Smooth muscle cell of bladder (primary cell): Measurements from ENCODE around the gene PLAAT5. TPM values are rescaled to one million over a fixed set of nuclear protein-coding genes. Genes with fewer than 3 reads are reported as not detected.

ENCODE experiments used
- total RNA-seq: library from RNA; depleted of rRNA; stranded (reverse); fragments of >200 nt; gene quantifications from 2 replicates; pipeline ENCODE4 v1.2.3, GENCODE V29; 2014

Gene PLAAT5, protein sequence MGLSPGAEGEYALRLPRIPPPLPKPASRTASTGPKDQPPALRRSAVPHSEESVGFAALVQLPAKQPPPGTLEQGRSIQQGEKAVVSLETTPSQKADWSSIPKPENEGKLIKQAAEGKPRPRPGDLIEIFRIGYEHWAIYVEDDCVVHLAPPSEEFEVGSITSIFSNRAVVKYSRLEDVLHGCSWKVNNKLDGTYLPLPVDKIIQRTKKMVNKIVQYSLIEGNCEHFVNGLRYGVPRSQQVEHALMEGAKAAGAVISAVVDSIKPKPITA
- 0.09 and 0.14 TPM in 2 replicates for total RNA-seq

GRCh38 chr11:63490551-63491239 lies at the start of gene PLAAT5:
PLAAT5 (minus strand) TSS chr11:63491167; CDS start chr11:63491034, 133 bp downstream.

DNA sequence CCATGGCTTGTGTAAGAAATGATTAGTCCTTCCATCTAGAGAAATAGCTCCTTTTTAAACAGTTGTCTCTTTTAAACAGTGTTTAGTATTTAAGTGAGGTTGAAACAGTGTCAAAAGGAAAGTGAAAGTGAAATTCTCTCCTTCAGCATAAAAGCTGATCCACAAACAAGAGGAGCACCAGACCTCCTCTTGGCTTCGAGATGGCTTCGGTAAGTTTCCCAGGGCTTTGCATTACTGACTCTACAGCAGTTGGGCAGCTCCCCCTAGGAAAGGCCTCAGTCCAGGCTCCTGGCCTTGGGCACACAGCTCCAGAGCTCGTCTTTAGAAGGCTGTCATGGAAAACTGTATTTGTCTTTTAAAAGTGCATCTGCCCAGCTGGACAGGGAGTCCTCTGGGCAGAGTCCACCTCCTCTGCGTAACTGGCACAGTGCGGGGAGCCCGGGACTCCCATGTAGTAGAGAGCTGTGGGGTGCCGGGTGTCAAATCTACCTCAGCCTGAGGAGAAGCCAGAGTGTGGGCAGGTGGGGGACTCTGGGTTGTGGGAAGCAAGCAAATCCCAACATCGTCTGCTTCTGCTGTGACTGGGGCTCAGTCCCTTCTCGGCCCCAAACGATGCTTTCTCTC lies 45.8 kb upstream of the PLAAT5 start, which contains the start of gene PLAAT4:
TSS of gene PLAAT4 (plus strand) at position 140 of the 624 bp plus-strand sequence. CDS start at position 201, 61 bp downstream.

GRCh38 chr11:63505857-63506528 lies 15.0 kb upstream of the PLAAT5 start, which contains the start of gene LGALS12:
LGALS12 (plus strand) TSS chr11:63506084; CDS start chr11:63506459, 375 bp downstream.

Other genes with a start within 250 kb of the PLAAT5 start
- not detected in 2 replicates for gene SLC22A25, start 247.6 kb downstream of the PLAAT5 start, total RNA-seq
- not detected in 2 replicates for gene SLC22A9, start 121.4 kb downstream of the PLAAT5 start, total RNA-seq
- gene LGALS12, start 14.9 kb upstream of the PLAAT5 start, total RNA-seq = 0.09 TPM in 1 of 2 replicates, not detected in the other
- gene PLAAT4, start 45.6 kb upstream of the PLAAT5 start, total RNA-seq = 15.8 and 23.9 TPM in 2 replicates
- 0.18 TPM in 1 of 2 replicates, not detected in the other for gene PLAAT2, start 72.2 kb upstream of the PLAAT5 start, total RNA-seq
- 18.5 and 40.7 TPM in 2 replicates for gene PLAAT3, start 123.3 kb upstream of the PLAAT5 start, total RNA-seq
- 120 and 130 TPM in 2 replicates for gene ATL3, start 180.2 kb upstream of the PLAAT5 start, total RNA-seq
- gene RTN3, start 190.3 kb upstream of the PLAAT5 start, total RNA-seq = 52.3 and 54.5 TPM in 2 replicates